GM23248 (cell line): Measurements from ENCODE around the gene RDH16.

Experiments
- EZH2 ChIP-seq: fragments of 200-600 bp; sonication (generic); IDR thresholded peaks from 2 replicates; pipeline ENCODE4 v1.6.1; 2018; ENCODE audit warnings: antibody characterized with exemption, mild to moderate bottlenecking; ENCODE audit not compliant: insufficient read depth, poor library complexity, severe bottlenecking
- EZH2phosphoT487 ChIP-seq: fragments of 200-600 bp; sonication (generic); IDR thresholded peaks from 2 replicates; pipeline ENCODE4 v1.6.1; 2018; ENCODE audit warnings: antibody characterized with exemption, moderate library complexity, mild to moderate bottlenecking, low read depth; ENCODE audit not compliant: insufficient read depth

DNA sequence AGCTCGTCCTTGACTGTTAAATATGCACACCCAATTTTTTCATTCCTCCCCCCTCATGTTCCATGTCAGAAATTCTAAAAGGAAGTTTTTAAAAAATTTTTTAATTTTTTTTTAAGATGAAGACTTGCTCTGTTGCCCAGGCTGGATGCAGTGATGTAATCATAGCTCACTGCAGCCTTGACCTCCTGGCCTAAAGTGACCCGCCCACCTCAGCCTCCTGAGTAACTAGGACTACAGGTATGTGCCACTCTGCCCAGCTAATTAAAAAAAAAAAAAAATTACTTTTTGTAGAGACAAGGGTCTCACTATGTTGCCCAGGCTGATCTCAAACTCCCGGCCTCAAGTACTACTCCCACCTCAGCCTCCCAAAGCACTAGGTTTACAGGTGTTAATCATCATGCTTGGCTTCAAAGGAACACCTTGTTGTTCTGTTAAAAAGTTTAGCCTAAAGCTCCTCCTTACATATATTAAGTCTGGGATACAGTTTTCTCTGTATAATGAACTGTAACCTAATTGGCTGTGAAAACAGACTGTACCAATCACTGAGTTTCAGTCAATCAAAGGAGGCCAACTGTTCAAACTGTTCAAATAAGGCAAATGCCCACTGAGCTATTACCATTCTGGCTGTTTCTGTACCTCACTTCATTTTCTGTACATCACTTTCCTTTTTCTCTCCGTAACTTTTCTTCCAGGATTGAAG lies 41.0 kb downstream of the RDH16 start:
- no peak for TF ChIP-seq EZH2phosphoT487
- TF ChIP-seq EZH2, result no peak
